Right ventricle myocardium inferior (tissue), 1 donor: ENCODE data around the gene SLC13A4. TPM values are rescaled to one million over a fixed set of nuclear protein-coding genes. Genes with fewer than 3 reads are reported as not detected.

Experiments used
- ATAC-seq: fragments of 200-7000 bp; cut with Tn5 transposase; one replicate; pipeline ENCODE4 v1.9.1; 2020; ENCODE audit warnings: mild to moderate bottlenecking, moderate library complexity
- DNase-seq: peaks from one replicate; pipeline ENCODE4 v3.0.0; 2021; ENCODE audit errors: missing footprints
- intact Hi-C: fragments of 100-400 bp; cut with DNase I; formaldehyde crosslinking; loops from one replicate; pipeline ENCODE4 v1.11.0; 2022
- total RNA-seq: library from RNA; stranded (reverse); fragmentation: NEBNext Ultra II Directional; extraction: Animal tissue kit (Norgen Biotek cat#: 25700); gene quantifications from one replicate; pipeline ENCODE4 v1.2.1, GENCODE V29; 2021
- donor health status: DM: no; HTN: yes; CAD: no; lungs with severe emphysema.

Gene SLC13A4
- total RNA-seq, 1 donor from 2014 or later = not detected

DNA sequence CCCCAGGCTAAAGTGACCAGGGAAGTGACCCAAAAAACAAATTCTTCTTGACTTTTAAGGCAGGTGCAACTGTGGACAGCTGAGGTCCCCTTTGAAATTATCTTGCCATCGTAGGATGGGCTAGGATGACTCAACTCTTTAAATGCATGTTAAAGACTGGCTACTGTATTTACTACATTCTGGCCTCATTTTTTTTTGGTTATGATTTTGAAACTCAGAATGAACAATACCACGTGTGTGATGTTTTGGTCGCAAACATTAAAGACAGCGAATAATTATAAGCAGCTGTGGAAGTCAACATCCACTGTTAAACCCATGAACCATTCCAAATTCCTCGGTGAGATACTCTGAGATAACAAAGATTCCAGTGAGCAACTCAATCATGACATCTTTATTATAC lies 1.2 kb upstream of the SLC13A4 start:
- DNase-seq (no peak), ATAC-seq (no peak)
- intact Hi-C loops = no loop called here

DNA sequence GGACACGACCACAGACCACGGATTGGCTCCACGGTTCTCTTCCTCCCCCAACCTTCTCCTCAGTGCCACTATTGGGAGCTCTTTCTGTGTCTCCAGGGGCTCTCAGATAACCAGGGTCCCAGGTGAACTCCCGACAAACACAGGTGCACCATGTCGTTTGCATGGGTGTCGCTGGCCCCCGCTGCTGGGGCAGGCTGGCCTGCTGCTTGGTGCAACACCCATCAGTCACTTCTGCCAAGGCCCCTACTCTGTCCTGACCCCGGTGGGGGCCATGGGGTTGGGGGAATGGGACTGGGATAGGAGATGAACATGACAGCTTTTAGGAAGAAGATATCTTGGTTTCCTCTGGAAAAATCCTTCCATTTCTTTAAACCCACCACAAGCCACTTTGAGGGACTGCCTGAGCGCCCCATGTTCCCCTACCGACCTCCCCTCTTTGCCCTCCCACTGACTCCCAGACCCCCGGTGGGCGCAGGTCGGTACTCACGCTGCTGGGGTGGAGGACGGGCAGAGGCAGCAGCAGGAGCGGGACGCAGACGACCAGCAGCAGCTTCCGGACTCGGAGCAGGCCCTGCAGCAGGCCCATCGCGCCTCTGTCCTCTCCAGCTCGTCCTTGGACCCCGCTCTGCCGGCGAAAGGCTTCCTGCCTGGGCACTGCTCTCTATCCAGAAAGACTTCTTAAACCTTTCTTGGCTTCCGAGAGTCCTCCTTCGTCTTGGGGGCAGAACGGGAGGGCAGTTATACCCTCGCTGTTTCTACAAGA lies 894 bp downstream of the SLC13A4 start:
- intact Hi-C loops = no loop called here
- ATAC-seq (no peak), DNase-seq (no peak)

DNA sequence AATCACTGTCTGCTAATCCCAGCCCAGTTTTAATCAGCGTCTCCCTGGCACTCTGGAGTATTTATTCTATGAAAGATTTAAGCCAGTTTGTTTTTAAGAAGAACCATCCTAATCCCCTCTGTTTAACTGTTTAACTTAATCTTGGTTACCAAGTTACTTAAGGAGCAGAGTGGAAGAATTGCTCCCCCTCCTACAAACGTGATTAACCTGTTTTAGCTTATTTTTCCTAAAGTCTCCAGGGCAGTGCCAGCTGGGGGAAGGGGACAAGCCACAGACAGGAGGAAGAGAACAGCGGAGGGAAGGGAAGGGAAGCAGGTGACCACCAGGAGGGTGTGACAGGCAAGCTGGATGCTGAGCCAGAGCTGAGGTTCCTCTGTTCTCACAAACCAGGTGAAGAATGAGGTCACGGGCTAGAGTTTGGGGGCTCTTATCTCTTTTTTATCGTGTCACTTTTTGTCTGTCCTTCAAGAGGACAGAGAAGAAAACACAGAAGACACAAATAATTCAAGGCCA lies 1.7 kb downstream of the SLC13A4 start:
- ATAC-seq = no peak
- no peak for DNase-seq
- intact Hi-C loops = no loop called here

DNA sequence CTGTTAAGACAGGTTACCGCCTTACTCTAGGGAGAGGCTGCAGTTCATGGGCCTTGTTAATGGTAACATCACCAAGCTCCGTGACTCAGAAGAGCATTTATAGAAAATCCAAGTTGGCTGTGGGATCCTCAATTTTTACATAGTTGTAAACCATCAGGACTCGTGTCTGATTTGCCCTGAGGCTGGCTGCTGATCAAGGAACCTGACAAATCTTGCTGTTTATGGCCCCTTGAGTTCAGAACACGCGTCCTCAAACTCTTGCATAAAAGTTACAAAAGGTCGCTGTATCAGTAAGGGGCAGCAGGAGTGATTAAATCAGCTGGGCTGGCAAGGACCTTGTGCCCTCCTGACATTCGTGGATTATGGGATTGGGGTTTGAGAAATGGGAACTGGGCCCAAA lies 4.6 kb downstream of the SLC13A4 start:
- ATAC-seq (no peak), DNase-seq (no peak)
- intact Hi-C loops = no loop called here

DNA sequence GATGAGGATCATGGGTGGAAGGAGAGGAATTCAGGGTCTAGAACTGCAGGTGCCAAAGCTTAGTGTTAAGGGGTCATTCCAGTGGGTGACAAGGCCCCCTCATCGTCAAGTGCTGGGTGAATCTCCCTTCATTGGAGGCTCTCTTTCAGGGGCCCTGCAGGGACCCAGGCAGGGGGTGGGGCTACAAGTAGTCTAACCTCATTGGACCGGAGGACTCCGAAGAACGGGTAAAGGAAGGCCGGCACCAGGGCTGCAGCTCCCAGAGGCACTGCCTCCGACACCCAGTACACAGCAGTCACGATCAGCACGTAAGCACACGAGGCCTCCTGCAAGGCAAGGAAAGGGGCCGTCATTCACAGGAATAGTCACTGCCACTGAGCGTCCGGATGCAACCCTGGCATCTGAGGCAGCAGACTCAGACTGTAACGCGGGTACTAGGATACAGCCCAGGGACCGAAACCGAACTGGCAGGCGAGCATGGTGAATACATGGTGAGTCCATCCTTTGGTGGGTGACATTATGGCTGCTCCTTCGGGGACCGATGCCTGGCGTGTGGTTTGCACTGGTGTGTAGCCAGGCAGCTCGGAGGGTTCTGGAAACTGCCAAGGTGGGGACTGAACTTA lies 6.7 kb downstream of the SLC13A4 start:
- DNase-seq (no peak), ATAC-seq (no peak)
- intact Hi-C loops = no loop called here

DNA sequence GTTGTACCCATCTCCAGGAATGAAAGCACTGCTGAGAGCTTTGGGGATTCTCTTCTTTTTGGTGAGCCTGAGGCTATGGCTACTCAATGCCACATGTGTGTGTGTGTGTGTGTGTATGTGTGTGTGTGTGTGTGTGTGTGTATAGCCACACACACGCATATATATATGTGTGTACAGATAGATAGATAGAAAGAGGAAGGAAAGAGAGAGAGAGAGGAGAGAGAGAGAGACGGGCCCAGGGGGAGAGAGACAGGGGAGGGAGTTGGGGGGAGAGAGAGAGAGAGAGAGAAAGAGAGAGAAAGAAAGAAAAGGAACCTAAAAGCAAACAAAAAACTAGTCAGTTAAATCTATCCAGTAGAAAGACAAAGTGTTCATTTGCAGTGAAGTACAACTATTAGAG lies 8.3 kb downstream of the SLC13A4 start:
- DNase-seq (no peak), ATAC-seq (no peak)
- intact Hi-C loops = no loop called here

DNA sequence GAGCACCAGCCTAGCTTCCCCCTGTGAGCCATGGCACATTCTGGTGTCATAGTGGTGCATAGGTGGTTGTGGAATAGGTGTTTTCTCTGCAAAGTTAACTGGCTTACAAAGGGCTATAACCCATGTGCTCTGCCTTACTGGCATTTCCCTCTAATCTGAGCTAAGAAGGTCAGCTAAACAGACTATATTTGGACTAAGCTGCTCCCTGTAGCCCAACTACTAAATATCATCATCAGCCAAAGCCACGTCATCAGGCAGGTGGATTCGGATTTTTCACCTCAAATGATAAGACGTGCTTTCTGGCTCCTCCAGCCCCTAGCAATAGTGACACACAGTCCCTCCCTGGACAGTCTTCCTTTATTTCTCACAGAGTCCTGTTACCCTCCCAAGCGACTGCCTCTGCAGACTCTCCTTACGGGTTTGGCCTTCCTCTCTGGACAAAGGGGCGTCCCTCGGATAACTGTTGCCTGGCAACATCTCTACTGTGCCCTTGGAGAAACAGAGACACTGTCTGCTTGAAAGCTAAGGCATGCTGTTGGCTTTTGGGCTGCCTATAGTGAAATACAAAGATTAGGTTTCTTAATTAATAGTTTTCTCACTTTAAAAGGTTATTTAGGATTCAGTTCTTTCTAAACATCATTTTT lies 9.1 kb downstream of the SLC13A4 start:
- ATAC-seq (no peak), DNase-seq (no peak)
- intact Hi-C loops = no loop called here

DNA sequence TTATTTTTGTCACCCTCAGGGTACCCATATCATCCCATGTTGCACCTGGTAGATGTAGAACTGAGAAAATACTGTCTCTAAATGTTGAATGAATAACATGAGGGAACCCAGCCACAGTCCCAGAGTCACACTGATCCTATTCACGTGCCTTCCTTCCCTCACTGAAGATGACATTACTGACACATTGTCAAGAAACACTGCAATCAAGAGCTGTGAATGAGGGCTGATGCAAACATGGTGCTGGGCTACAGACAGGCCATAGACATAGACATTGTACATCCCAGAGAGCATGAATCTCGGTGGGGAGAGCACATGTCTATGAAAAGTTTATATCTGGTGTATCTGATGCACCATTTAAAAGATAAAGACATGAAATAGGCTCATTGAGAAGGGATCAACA lies 9.8 kb downstream of the SLC13A4 start:
- intact Hi-C loops = no loop called here
- DNase-seq (no peak), ATAC-seq (no peak)

DNA sequence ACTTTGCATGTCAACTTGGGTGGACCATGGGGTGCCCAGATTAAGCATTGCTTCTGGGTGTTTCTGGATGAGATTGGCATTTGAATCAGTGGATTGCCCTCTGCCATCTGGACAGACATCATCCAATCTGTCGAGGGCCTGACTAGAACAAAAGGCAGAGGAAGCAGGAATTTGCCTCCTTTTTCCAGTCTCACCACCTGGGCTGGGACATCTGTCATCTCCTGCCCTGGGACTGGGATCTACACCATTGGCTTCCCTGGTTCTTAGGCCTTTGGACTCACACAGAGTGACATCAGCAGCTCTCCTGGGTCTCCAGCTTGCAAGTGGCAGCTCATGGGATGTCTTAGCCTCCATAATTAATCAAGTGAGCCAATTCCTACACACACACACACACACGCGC lies 10.3 kb downstream of the SLC13A4 start:
- ATAC-seq (no peak), DNase-seq (no peak)
- intact Hi-C loops = no loop called here

DNA sequence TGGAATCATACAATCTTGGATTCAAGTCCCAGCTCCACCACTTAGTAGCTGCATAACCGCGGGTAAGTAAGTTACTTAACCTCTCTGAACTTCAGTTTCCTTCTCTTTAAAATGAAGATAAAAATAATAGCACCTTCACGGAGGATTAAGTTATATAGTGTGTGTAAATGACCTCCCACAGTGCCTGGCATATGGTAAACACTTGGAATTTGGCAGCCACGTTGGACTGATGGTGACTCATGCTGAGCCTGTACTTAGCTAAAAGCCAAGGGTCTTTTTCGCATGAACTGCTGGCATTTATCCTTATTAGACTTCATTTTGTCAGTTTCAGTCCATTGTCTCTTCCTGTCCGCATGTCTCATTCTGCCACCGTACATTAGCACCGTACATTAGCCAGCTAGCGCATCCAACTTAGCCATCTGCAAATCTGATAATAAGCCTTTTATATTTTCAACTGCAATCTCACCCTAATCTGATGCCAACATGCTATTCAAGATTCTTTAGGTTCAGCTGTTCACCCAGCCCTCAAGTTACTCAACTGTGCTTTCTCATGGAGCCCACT lies 11.2 kb downstream of the SLC13A4 start:
- intact Hi-C loops = no loop called here
- DNase-seq = no peak
- no peak for ATAC-seq

DNA sequence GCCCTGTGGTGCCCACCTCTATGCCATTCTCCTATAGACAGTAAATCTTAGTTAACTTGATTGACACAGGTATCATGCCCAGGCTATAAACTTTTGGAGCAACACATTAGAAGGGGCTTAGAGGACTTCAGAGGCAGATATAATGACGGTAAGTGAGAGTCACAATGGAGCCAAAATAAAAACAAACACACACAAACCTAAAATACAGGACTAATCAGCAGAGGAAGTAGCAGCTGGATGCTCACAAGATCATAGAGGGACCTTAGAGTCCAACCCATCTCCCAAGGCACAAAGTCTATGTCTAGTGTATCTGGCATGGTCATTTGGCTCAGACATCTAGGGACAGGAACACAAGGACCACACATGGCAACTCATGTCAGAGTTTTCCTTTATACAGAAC lies 12.3 kb downstream of the SLC13A4 start:
- intact Hi-C loops = no loop called here
- DNase-seq (no peak), ATAC-seq (no peak)

DNA sequence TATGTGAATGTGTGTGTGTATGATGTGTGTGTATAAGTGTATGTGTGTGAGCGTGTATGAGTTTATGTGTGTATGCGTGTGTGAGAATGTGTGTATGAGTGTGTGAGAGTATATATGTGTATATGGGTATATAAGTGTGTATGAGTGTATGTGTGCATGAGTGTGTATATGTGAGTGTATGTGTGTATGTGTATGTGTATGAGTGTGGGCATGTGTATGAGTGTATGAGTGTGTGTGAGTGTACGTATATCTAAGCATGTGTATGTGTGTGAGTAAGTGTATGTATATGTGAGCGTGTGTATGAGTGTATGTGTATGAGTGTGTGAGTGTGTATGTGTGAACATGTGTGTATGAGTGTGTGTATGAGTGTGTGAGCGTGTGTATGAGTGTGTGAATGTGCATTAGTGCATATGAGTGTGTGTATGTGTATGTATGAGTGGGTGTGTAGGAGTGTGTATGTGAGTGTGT lies 12.9 kb downstream of the SLC13A4 start:
- ATAC-seq (no peak), DNase-seq (no peak)
- intact Hi-C loops = no loop called here

DNA sequence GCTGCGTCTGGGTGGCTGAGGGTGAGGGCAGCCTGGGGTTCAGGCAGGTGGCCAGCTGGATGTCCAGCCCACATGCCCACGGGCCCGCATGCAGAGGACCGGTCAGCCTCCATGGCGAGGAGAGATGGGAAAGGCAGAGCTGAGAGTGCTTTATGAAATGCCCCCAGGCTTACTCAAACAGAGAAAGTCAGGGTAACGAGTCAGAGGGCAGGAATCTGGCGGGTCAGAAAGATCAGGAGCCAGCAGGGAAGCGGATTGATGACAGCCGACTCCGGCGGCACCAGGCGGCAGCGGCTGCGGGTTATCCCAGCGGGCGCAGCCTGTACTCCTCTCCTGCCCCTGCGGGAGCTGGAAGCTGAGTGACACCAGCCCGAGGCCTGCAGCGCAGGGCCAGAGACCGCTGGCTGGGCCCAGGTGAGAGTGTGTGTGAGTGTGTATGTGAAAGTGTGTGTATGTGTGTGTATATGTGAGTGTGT lies 13.4 kb downstream of the SLC13A4 start:
- intact Hi-C loops = loop anchor here (5.0 kb wide), 1 partner anchor 42 kb away; no protein-coding TSS in a partner anchor
- DNase-seq (no peak), ATAC-seq (no peak)

DNA sequence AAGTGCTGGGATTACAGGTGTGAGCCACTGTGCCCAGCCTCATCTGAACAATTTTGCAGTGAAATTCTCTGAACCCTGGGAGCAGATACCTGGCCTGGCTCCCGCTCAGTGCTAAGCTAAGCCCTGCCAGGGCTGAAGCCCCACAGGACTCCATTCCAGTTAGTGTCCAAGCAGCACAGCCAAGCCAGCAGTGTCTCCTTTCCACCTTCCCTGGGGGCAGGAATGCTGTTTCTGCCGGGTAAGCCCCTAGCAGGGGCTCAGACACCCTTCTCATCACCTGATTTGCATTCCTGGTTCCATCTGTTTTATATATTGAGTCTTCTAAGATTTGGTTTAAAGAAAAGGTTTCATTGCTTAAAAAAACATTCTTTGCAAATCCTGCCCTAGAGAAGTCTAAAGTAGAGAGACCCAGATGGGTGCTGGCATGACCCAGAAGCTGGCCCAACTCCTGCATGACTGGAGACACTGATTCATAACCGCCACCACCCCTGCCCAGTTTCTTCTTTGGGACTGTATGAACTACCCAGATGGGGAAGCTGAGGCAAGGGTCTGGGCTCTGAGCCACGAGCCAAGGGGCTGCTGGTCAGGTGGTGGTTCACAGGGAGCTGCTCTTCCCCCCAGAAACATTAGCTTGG lies 14.0 kb downstream of the SLC13A4 start:
- DNase-seq (no peak), ATAC-seq (no peak)
- intact Hi-C loops = loop anchor here (5.0 kb wide), 1 partner anchor 42 kb away; no protein-coding TSS in a partner anchor

DNA sequence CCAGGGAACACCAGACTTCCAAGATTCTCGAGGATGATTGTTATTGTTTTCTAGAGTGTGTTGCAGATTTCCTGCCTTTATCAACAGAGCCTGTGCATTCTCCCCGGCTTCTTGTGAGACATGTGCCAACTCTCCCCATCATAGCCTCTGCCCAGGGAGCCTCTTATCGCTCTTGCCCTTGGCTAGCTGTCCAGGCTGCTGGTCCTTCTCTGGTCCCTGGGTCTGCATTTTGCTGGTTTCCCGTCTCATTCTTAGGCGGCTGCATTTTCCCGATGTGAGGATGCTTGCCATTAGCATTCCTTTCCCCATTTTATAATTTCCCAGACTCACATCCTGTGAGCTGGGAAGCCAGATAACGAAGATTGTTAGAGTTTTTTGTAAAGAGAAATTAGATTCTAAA lies 15.2 kb downstream of the SLC13A4 start:
- DNase-seq (no peak), ATAC-seq (no peak)
- intact Hi-C loops = loop anchor here (5.0 kb wide), 1 partner anchor 40 kb away; no protein-coding TSS in a partner anchor

DNA sequence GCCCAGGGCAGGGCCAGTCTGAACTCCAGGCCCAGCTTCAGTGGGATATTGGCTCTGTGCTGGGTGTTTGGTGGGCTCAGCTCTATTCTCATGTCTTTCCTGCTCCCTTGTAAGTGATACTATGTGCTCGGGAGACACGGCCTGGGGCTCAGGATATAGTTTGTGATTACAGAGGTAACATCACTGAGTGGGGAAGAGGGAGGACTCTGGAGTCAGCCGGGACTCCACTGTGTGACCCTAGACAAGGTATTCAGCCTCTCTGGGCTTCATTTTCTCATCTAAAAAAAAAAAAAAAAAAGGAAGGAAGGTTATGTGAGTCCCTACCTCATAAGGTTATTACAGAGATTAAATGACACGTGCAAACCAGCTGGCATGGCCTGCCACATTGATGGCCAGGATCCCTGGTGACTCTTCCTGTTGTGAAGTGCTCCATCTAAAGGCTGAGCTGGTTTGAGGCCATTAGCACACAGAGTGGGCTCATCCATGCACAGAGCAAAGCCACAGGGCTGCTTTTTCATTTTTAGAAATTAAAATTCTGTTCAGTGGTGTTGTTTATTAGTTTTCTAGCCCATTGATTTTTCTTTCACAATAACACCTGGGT lies 15.7 kb downstream of the SLC13A4 start:
- DNase-seq (no peak), ATAC-seq (no peak)
- intact Hi-C loops = loop anchor here (5.0 kb wide), 1 partner anchor 40 kb away; no protein-coding TSS in a partner anchor

DNA sequence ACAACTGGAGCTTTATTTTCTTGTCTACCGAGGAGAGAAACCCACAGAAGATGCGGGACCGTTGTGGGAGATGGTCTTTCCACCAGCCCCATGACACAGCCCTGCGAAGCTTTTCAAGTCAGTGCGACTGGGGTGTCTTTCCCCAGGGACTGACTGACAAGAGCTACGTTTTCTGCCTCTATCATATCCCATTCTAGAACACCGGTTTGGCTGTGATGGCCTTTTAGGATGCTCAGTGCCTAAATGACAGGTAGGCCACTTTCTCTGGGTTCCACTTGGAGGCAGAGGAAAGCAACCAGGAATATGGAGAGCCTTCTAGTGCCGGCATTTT lies 16.9 kb downstream of the SLC13A4 start:
- DNase-seq = peak; percentile 27
- intact Hi-C loops = loop anchor here (5.0 kb wide), 1 partner anchor 39 kb away; no protein-coding TSS in a partner anchor
- ATAC-seq = no peak

DNA sequence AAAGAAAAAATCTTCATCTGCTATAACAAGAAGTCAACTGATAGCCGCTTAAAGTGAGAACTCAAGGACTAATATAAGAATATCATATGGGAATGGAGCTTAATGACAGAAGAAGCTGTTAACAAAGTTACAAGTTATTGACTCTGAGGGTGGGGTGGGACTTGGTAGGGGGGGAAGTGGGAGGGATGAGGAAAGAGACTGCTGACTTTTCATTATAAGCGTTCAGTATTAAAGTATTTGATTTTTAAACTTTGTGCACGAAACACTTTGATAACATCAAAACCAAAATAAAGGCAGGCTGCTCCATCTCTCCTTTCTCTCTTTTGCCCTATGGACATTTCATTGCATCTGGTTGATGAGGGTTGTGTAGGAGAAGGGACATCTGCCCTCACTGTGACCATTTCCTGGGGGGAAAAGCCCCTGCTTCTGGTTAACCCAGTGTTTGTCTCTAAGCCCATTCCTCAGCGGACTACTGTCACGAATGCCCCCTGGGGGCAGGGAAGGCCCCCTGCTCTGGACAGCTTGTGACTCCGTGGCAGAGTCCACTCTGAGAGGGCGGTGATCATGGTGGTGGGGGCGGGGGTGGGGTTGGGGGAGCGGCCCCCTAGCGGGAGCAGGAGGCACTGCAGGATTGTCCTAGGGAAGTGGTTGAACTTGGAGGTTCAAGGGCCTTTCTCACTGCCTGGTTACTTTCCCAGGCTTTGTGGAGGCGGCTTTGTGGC lies 17.4 kb downstream of the SLC13A4 start:
- no peak for ATAC-seq
- DNase-seq = no peak
- intact Hi-C loops = loop anchor here (5.0 kb wide), 1 partner anchor 38 kb away; no protein-coding TSS in a partner anchor
